Anterior cingulate cortex (tissue), 58 donors: ENCODE measurements around the gene BRD3OS.

Experiments used
- DNase-seq, 58 donors: peaks; one replicate each; lab custom pipeline; 2025; lab: John Stamatoyannopoulos, UW

Gene BRD3OS

DNA sequence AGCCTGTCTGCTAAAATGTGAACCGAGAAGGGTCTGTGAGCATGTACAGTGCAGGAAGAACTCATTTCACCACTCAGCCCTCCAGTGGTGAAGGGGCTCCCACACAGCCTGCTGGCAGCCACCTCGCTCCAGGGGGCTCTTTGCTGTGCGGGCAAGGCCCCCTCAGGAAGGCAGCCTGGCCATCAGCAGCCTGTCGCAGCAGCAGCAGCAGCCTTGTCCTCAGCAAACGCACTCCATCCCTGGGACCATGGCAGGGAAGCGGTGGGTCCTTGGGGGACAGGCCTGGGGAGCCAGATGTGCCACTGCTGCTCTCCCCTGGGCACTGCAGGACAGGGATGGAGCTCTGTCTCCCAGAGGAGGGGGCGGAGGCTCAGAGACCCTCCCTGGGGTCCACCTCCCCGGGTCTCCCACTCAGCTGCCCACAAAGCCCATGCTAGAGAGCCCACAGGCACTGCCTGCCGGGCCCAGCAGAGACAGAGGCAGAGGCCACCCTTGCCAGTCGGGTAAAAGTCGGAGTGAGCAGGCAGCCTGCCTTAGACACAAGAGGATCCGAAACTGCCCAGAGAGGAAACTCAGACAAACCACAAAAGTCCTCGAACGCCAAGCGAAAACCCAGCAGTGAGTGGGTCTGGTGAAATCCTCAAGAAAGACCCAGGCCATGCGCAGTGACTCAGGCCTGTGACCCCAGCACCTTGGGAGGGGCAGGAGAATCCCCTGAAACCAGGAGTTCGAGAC is 34.5 kb downstream of the BRD3OS start:
- DNase-seq: peak in 9 of 58 donors; percentile 15 to 41 (median 26)

DNA sequence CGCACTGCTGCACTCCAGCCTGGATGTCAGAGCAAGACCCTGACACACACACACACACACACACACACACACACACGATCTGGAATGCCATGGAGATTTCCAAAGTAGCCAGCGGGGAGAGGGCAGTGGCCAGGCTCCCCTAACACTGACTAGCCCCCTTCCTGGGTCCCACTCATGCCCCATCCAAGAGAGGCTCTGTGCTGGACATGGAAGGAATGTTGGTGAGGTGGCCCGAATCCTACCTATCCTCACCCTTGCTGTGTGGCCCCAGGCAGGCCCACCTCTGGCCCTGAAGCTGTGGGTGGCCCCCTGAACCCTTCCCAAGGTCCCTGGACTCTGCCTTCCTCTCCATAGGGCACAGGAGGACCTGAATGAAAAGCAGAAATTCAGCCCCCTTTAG is 35.3 kb downstream of the BRD3OS start:
- no peak for DNase-seq

DNA sequence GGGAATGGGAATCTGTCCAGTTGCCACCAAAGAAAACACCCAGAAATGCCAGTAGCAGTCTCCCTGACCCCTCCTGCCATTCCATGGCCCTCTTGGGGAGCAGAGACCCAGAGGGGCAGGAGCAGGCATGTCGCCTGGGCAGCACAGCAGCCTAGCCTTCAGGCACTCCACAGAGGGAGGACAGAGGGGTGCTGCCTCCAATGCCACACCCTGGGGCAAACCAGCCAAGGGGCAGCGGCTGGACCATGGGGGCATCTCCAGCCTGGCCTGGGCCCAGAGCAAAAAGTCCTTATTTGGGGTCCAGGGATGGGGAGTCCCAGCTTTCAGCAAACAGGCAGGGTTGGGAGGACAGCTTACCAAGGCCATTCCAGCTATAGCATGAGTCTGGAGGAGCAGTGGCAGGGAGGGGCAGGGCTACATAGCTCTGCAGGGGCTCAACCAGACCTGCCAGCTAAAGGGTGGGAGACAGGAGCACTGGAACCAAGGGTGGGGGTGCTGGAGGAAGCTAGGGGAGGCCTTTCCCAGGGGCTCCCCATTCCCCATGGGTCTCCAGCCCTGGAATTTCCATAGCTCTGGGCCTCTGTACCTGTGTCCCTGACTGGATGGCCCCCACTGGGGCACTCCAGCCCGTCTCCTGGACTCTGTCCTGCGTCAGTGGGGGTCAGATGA is 35.9 kb downstream of the BRD3OS start:
- no peak for DNase-seq

DNA sequence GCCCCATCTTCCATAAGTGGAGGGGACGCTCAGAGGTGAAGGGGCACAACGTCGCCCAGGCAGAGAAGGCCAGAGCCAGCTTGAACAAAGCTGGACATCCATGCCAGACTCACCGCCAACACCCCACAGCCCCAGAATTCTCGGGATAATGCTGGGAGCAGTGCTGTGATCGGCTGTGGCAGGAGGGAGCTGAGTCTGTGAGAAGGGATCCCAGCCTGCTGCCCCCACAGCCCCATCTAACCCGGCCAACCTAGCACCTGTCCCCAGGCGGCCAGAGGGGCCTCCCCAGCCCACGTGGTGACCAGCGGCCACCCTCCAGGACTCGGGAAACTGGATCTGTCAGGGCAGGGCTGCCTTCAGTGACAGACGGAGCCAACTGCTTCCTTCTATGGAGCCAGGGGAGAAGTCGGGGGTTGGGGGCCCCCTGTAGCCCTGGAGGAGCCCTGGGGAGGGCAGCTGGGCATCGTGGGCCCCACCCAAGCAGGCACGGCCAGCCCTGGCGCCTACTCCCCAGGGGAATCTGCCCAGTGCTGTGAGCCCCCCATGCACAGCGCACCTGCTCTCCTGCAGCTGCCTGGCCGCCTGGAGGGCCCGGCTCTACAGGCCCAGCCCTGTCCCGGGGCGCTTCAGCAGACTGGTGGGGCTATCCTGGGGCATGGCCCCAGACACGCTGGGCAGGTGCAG is 36.5 kb downstream of the BRD3OS start:
- DNase-seq: no peak

DNA sequence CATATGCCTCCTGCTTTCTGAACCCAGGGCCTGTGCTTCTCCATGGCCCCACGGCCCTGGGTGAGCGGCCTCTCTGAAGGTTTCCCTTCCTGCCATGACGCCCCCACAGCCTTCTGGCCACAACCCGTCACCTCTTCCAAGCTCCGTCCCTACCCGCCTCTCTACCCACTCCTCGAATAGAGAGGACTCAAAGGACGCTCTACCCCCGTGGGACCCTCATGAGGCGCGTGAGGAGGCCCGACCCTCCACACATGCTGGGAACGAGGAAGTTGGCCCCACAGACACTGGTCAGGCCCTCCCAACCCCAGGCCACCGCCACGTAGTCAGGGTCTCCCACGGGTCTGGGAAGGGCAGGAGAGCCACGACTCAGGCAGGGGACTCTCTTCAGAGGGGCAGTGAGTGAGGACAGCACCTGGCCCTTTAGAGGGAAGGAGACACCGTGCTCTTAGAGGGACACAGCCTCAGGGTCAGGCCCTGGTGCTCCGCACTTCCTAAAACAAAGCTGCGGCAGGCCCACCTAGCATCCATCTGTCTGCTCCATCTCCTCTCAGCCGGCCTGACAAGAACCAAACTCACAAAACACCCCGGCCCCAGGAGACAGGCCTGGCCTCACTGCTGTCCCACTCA is 37.3 kb downstream of the BRD3OS start:
- DNase-seq: no peak

DNA sequence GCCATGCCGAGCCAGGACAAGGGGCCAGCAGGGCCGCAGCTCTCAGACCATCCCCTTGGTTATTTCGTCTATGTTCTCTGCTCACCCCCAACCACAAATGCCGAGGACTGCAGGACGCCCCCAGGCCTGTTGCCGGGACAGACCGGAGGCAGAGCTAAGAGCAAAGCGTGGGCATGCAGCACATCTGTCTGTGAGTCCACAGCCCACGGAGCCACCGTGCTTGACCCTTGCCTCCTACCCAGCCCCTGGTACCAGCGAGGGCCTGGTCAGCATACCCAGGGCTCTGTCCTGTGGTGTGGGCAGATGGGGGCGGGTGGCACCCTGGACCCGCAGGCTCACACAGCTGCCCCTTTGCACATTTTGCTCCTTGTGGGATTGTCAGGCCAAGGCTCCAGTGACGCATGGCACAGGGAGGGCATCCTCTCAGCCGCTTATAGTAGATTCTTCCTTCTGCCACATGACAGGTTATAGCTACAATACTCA is 37.8 kb downstream of the BRD3OS start:
- no peak for DNase-seq

DNA sequence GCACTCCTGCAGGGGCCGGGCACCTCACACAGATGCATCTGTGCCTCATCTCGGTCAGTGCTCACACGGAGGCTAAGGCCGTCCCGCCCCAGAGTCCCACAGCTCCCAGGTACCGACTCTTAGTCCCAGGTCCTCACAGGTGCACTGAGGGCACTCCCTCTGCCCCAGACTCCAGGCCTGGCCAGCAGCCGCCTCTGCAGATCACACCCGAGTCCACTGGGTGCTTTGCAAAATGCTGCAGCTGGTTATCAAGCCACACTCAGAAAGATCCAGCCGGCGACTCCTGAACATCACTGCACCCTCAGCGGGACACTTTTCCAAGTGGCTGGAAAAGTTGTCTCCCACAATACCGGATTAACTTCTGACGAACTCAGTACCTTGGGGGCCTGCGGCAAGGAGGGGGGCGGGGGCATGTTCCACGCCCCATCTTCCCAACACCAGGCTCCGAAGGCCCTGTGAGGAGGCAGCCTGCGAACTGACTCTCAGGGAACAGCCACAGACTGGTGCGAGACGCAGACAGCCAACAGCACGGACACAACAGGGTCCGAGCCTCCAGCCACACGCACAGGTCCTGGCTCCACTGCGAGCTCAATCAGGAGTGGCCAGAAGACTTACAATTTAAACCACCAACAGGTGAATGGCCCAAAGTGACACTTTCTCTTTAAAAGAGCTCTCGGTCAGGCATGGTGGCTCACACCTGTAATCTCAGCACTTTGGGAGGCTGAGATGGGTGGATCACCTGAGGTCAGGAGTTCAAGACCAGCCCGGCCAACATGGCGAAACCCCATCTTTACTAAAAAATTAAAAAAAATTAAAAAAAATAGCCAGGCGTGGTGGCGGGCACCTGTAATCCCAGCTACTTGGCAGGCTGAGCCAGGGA is 38.5 kb downstream of the BRD3OS start:
- DNase-seq: no peak

DNA sequence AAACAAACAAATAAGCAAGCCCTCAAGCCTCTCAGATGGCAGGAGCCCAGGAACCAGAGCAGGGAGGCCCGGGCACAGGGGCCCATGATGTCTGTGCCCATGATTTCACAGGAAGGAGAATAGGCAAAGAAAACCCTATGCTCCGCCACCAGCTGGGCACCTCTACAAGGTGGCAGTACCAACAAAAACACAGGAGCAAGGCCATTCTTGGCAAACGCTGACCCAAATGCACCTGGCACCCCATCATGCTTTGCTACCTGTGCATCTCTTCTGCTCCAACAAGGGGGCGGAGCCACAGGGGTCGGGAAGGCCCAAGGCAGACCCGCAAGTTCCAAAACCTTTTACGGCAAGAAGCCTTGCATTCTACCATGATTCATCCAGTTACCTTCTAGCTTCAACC is 39.4 kb downstream of the BRD3OS start:
- no peak for DNase-seq

DNA sequence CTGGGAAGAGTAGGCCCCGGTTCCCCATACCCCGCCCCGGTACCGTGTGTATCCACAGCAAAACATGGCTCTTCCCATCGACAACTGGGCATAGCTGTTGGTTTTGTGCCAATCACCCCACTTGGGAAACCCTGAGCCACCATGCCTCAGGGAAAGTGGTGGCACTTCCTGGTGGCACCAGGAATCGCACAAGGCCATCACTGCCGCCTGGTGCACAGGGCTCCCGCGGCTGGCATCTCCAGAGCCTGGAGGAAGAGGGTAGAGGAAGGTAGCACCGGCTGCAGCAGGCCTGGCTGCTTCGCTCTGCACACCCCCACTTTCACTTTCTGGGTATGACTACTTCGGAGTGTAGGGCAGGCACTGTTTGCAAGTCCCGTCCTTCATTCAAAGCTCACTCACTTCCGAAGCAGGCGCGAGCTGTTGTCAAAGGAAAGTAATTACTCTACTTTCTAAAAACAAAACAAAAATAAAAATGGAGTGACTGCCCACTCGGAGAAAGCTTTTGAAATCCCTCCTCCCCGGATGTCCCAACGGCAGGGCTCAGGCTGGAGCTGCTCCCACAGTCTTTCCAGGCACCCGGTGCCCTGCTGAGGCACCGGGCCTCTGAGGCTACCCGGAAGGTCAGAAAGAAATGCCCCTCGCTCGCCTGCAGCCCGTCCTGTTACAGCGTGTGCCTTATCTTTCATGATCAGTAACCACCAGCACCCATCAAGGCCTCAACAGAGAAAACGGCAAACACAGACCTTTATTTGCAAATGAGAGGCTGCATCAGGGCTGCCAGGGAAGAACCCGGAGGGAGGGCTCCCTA is 40.5 kb downstream of the BRD3OS start:
- DNase-seq: peak in 6 of 58 donors; percentile 19 to 27 (median 24)

DNA sequence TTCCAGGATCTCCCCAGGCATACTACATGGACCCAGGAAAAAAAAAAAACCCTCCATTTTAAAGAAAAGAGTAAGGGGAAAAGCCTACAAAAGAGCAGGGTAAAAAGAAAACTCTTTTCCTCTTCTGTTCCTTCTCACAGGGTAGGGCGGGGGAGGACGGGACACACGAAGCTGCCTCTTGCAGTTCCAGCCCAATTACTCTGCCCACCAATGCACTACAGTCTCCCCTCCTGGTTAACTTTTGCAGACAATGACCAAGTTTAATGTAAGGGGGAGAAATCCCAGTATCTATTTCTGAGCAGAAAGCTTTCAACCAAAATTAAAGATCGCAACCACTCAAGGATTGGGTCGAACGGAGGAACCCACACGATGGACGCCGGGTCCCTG is 41.2 kb downstream of the BRD3OS start:
- DNase-seq: no peak

DNA sequence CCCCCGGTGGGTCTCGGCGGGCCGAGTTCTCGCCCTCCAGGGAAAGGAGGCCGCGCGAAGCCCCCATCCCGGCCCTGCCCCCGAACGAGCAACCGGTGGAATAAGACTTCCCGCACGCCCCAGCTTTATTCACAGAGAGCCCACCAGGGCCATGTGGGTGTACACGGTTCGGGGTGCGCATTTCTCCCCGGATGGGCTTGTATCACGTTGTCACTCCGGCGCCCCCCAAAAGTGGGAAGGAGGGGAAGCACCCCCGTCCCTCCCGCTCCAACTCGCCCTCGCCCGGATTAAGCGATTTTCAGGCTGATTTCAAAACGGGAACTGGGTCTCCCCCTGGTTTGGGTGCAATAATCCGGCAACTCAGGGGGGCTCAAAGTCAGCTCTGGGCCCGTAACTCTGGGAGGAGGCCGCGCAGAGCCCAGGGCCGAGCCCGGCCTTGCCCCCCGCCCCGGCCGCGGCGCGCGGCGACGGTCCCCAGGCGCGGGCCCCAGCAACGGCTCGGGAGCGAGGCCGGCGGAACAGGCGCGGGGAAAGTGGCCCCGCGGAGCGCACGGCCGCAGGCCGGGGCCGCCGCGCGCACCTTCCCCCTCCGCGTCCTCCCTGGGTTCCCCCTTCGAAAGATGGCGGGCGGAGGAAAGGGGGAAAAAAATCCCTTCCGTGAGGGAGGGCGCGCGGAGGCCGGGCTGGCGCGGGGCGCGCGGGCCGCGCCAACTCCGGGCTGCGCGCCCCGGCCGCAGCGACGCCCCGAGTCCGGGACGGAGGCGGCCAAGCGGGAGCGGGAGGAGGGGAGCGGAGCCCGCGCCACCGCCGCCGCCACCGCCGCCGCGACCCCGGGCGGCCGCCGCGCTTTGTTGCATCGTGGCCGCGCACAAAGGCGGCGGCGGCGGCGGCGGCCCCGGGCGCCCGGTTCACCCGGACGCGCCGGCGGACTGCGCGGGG is 41.9 kb downstream of the BRD3OS start:
- DNase-seq: peak in 2 of 58 donors; percentile 25 to 53

DNA sequence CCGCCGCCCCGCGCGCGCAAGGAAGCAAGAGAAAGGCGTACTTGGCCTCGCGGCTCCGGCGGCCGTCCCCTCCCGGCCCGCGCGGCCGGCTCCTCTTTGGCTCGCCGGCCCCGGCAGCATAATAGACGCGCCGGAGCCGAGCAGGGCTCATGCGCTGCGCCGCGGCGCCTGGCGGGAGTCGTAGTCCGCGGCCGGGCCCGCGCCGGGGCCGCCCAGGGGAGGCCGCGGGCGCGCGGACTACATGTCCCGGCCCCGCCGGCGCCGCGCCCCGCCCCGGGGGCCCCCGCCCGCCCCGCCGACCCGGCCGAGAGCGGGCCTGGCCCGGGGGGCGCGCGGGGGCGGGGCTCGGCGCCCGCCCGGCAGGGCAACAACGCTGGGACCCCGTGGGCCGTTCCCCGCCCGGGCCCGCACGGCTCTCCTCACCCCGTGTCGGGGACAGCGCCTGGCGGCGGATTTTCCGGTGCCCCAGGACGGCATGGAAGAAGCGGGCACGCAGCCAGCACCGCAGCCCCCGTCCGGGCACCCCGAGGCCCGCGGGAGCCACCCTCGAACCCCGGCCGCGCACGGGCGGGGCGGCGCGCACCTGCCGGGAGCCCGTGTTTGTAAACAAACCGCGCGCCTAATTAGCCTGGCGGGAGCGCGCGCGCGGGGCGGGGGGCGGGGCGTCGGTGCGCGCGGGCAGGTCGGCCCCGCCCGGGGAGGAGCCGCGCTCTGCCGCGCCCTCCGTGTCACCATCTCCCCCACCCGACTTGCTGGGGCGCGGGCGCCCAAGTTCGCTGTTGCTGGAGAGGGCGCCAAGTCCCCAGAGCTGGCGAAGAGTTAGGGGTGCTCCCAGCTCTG is 42.8 kb downstream of the BRD3OS start, which contains the start of gene BRD3:
BRD3 (minus strand) TSS at position 123 of the 840 bp plus-strand sequence. CDS start 14,549 bp downstream, outside the sequence.
- peak in 53 of 58 donors; percentile 29 to 87 (median 72) for DNase-seq

DNA sequence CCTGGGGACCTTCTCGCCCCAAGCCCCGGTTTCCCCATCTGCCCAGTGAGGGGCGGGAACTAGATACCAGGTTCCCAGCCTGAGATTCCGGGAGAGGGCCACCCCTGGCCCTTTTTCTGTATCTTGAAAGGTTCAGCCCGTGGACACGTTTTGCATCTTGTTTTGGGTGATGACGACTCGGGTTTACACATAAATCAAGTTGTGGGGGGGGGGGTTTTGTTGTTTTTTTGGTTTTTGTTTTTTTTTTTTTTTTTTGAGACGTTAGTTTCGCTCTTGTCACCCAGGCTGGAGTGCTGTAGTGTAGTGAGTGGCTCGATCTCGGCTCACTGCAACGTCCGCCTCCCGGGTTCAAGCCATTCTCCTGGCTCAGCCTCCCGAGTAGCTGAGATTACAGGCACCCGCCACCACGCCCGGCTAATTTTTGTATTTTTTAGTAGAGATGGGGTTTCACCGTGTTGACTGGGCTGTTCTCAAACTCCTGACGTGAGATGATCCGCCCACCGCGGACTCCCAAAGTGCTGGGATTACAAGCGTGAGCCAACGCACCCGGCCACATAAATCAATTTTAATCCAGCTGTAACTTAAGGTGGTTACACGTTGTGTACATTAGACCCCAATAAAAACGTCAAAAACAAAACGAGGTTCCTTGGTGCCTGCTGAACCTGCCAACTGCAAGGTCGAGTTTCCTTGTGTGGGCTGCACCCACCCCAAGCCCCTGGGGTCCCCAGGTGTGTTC is 43.6 kb downstream of the BRD3OS start:
- no peak for DNase-seq

DNA sequence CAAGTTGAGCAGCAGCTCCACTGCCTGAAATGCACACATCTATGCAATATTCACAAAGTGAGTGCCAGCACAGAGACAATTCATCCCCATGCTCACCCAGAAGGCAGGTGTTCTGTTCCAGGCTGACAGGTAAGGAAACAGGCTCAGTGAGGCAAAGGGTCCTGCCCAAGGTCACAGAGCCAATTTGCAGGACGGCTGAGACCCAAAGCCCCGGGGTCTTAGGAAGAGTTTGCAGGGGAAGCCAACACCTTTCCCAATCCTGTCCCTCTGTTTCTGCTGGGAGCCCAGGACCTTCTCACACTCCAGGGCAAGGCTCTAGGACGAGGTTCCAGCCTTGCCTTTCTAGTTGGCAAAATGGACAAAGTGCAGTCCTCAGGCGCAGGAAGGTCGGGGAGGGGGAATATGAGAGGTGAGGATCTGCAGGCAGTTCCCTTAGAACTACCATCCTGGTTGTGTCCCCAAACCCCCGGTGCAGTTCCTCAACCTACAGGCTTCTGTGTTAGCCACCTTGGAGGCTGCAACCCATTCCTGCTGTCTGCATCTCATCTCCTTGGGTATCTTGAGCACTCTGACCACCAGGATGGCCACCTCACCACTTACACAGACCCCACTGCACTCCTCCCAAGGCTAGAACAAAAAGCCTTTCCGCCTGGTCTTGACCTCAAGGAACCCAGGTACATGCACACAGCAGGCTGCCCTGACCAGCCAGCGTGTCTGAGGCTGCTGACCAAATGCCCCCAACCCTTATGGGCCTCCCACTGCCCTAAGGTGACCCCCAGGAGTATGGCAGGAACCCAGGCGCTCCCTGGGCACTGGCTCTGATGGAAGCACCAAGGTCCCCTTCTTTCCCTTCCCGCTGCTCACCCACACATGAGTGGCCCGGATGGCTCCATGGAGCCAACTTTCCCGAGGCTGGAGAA is 44.5 kb downstream of the BRD3OS start:
- no peak for DNase-seq

DNA sequence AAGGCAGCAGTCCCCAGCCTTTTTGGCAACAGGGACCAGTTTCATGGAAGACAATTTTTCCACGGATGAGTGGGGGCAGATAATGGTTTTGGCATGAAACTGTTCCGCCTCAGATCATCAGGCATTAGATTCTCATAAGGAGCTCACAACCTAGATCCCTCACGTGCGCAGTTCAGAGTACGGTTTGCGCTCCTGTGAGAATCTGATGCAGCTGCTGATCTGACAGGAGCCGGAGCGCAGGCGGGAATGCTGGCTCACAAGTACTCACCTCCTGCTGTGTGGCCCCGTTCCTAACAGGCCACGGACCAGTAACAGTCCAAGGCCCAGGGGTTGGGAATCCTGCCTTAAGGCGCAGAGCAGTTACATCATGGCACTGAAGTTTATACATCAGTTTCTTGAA is 45.9 kb downstream of the BRD3OS start:
- no peak for DNase-seq
